ENCODE data around the gene BCL11A.
A peak's percentile ranks its signal among the peaks of the same experiment; 100 is the strongest.

The BCL11A gene

GRCh38 chr2:60459851-60460250, 93.6 kb downstream of the BCL11A start:
- peaks cover 53% of the 10 kb centered on the region for H3F3A ChIP-seq (ENCODE audit: control insufficient read depth, insufficient read depth)
- no peaks in the 10 kb centered on the region for H3K27me3 ChIP-seq (ENCODE audit: control insufficient read depth, low read length)
- H3K27ac ChIP-seq (ENCODE audit: low read depth, low read length): no peak overlapping the region
- TF ChIP-seq CTCF (IDR thresholded peaks at IDR 0.05; ENCODE audit: low read depth, low read length, poor library complexity, severe bottlenecking) (no peak), EZH2phosphoT487 (IDR thresholded peaks at IDR 0.05; ENCODE audit: borderline replicate concordance, low read length) (no peak)
- peaks cover 96% of the 10 kb centered on the region for H3K36me3 ChIP-seq (ENCODE audit: control insufficient read depth, low read length)
- H4K20me1 ChIP-seq (ENCODE audit: control insufficient read depth, insufficient read depth, low read depth, low read length): no peaks in the 10 kb centered on the region
- H3K79me2 ChIP-seq (ENCODE audit: control insufficient read depth, low read length): peaks cover 96% of the 10 kb centered on the region
- no peaks in the 10 kb centered on the region for H3K9me3 ChIP-seq (ENCODE audit: control insufficient read depth, insufficient read depth, low read length)
- no peak overlapping the region for H3K4me3 ChIP-seq (ENCODE audit: low read length)
- no peaks in the 10 kb centered on the region for H3K9me2 ChIP-seq (replicated peaks; ENCODE audit: control insufficient read depth, low read length)
- peaks cover 22% of the 10 kb centered on the region for H3K4me1 ChIP-seq (ENCODE audit: control insufficient read depth, low read length)
- no peak overlapping the region for H3K4me2 ChIP-seq (ENCODE audit: low read length)

GRCh38 chr2:60456115-60456770, 97.2 kb downstream of the BCL11A start:
- Histone ChIP-seq H3K4me3 (ENCODE audit: low read length) (no peak overlapping the region), H3K27ac (ENCODE audit: low read depth, low read length) (0 out of 2 replicates have a peak overlapping the region, but pooled peaks have one; percentile 1), H3K9me3 (ENCODE audit: control insufficient read depth, insufficient read depth, low read length) (no peaks in the 10 kb centered on the region), H4K20me1 (ENCODE audit: control insufficient read depth, insufficient read depth, low read depth, low read length) (no peaks in the 10 kb centered on the region), H3K79me2 (ENCODE audit: control insufficient read depth, low read length) (peaks cover 69% of the 10 kb centered on the region), H3K27me3 (ENCODE audit: control insufficient read depth, low read length) (no peaks in the 10 kb centered on the region), H3K36me3 (ENCODE audit: control insufficient read depth, low read length) (peaks cover 94% of the 10 kb centered on the region), H3K9me2 (replicated peaks; ENCODE audit: control insufficient read depth, low read length) (no peaks in the 10 kb centered on the region), H3F3A (ENCODE audit: control insufficient read depth, insufficient read depth) (peaks cover 84% of the 10 kb centered on the region), H3K4me1 (ENCODE audit: control insufficient read depth, low read length) (peaks cover 47% of the 10 kb centered on the region), H3K4me2 (ENCODE audit: low read length) (no peak overlapping the region)
- TF ChIP-seq EZH2phosphoT487 (IDR thresholded peaks at IDR 0.05; ENCODE audit: borderline replicate concordance, low read length) (no peak), CTCF (IDR thresholded peaks at IDR 0.05; ENCODE audit: low read depth, low read length, poor library complexity, severe bottlenecking) (peak; percentile 35)

- TF ChIP-seq EZH2phosphoT487 (IDR thresholded peaks at IDR 0.05; ENCODE audit: borderline replicate concordance, low read length) (no peak), CTCF (IDR thresholded peaks at IDR 0.05; ENCODE audit: low read depth, low read length, poor library complexity, severe bottlenecking) (no peak)
- Histone ChIP-seq H3K4me1 (ENCODE audit: control insufficient read depth, low read length) (peaks cover 63% of the 10 kb centered on the region), H3K27me3 (ENCODE audit: control insufficient read depth, low read length) (no peaks in the 10 kb centered on the region), H4K20me1 (ENCODE audit: control insufficient read depth, insufficient read depth, low read depth, low read length) (no peaks in the 10 kb centered on the region), H3K9me3 (ENCODE audit: control insufficient read depth, insufficient read depth, low read length) (no peaks in the 10 kb centered on the region), H3K36me3 (ENCODE audit: control insufficient read depth, low read length) (peaks cover 78% of the 10 kb centered on the region), H3F3A (ENCODE audit: control insufficient read depth, insufficient read depth) (peaks cover 90% of the 10 kb centered on the region), H3K79me2 (ENCODE audit: control insufficient read depth, low read length) (peaks cover 46% of the 10 kb centered on the region), H3K9me2 (replicated peaks; ENCODE audit: control insufficient read depth, low read length) (no peaks in the 10 kb centered on the region), H3K27ac (ENCODE audit: low read depth, low read length) (no peak overlapping the region), H3K4me2 (ENCODE audit: low read length) (no peak overlapping the region), H3K4me3 (ENCODE audit: low read length) (no peak overlapping the region)
Measured at GRCh38 chr2:60453872-60454271, 99.6 kb downstream of the BCL11A start.

Measured in DOHH2 (cell line).